Endothelial cell of umbilical vein (primary cell): ENCODE measurements around the gene MAPK8IP2.

Experiments used
- JUN ChIP-seq: IDR thresholded peaks from 2 replicates; pipeline ENCODE4 v1.6.1; 2011; ENCODE audit warnings: borderline replicate concordance, low read depth; ENCODE audit not compliant: insufficient read length, insufficient read depth
- POLR2A ChIP-seq: IDR thresholded peaks from 2 replicates; pipeline ENCODE4 v1.6.1; 2012; ENCODE audit warnings: low read depth, mild to moderate bottlenecking, control low read depth, low read length

GRCh38 chr22:50612528-50613221 lies 12.1 kb downstream of the MAPK8IP2 start:
- TF ChIP-seq JUN, result no peak
- no peak for TF ChIP-seq POLR2A
